Measurements from ENCODE around the gene PRKACG.
"Not testable (repeated sequence)": the region's sequence is repeated elsewhere in the genome, so short reads cannot be mapped to it uniquely, and the experiment has no call there.

The PRKACG gene

GRCh38 chr9:69014013-69014412, at the start of gene PRKACG:
Gene PRKACG, minus strand, starts transcription at chr9:69014113. Its CDS starts 21 bp downstream, at chr9:69014092.
- DNase-seq (ENCODE audit: low spot score) = no peak

DNA sequence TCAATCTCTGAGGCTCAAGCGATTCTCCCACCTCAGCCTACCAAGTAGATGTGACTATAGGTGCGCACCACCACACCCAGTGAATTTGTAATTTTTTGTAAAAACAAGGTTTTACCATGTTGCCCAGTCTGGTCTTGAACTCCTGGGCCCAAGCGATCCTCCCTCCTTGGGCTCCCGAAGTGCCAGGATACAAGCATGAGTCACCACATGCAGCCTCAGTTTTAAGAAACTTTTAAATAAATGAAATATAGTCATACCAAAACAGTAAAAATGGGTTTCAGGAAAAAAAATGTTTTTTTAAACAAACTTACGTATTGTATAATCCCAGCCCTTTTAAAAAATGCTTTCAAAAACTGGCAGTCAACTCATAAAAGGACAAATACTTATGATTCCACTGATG, 48.3 kb upstream of the PRKACG start:
- DNase-seq (ENCODE audit: low spot score) = no peak

GRCh38 chr9:69060766-69061165, 46.9 kb upstream of the PRKACG start:
- DNase-seq (ENCODE audit: low spot score) = no peak

GRCh38 chr9:69058101-69058500, 44.2 kb upstream of the PRKACG start:
- no peak for DNase-seq (ENCODE audit: low spot score)

- no peak for DNase-seq (ENCODE audit: low spot score)
Observed at GRCh38 chr9:69056191-69056815, 42.4 kb upstream of the PRKACG start.

- DNase-seq (ENCODE audit: low spot score) = no peak
Observed at GRCh38 chr9:69054989-69055388, 41.1 kb upstream of the PRKACG start.

DNA sequence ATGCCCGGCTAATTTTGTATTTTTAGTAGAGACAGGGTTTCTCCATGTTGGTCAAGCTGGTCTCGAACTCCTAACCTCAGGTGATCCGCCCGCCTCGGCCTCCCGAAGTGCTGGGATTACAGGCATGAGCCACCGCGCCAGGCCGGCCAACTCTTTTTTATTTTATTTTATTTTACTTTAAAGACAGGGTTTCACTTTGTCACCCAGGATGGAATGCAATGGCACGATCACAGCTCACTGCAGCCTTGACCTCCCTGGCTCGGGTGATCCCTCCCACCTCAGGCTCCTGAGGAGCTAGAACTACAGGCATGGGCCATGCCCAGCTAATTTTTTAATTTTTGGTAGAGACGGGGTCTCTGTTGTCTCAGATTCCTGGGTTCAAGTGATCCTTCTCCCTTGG, 37.0 kb upstream of the PRKACG start:
- DNase-seq (ENCODE audit: low spot score) = not testable (repeated sequence)

DNA sequence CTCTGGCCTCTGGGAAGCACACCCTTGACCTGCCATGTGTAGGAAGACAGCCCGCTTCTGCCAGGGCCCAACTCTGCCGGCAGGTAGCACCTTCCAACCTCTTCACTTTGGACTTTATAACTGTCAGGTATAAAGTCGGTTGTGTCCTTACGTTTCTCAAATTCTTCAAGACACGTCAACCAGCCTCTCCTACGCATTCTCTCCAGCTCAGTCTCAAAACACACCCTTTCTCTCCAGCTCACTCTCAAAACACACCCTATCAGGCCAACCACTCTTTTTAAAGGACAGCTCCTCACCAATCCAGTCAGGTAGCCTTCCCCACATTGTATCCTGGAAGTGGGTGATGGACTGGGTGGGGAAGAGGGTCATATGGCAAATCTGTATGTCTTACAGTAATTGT, 35.2 kb upstream of the PRKACG start:
- no peak for DNase-seq (ENCODE audit: low spot score)

DNA sequence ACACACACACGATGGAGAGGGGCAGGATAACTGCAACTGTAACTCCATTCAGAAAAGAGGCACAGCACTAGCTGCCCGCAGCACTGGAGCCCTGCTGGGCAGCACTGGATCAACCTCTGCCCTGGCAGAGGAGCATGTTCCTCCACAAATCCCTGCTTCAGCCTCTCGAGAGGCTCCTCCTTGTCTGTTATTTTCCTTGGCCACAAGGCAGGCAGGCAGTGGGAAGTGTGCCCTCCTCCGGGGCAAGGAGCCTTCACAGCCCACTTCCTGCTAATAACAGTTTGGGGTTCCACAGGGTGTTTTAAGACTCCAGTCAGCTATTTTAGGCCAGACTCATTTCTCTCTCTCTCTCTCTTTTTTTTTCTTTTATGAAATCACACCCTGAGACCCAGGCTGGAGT, 33.5 kb upstream of the PRKACG start:
- DNase-seq (ENCODE audit: low spot score) = no peak

GRCh38 chr9:69046723-69047122, 32.8 kb upstream of the PRKACG start:
- no peak for DNase-seq (ENCODE audit: low spot score)

DNA sequence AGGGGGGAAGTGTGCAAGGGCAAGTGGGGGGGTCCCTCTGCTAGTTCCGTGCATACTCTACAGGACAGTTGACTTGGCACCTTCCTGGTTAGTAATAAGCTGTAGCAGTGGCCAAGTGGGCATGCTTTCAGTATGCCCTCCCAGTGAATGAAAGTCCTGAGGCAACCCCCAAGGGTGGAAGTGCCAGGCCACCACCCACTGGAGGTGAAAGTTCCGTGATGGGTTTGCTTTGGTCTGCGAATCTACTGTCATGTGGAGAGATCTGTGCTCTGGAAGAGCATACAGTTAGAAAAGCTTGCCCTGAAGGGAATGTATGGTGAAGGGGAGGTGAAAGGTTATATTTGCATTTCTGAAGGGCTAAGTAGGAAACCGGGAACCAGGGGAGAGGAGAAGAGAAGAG, 31.9 kb upstream of the PRKACG start:
- no peak for DNase-seq (ENCODE audit: low spot score)

GRCh38 chr9:69044240-69045219, 30.6 kb upstream of the PRKACG start:
- no peak for DNase-seq (ENCODE audit: low spot score)

DNA sequence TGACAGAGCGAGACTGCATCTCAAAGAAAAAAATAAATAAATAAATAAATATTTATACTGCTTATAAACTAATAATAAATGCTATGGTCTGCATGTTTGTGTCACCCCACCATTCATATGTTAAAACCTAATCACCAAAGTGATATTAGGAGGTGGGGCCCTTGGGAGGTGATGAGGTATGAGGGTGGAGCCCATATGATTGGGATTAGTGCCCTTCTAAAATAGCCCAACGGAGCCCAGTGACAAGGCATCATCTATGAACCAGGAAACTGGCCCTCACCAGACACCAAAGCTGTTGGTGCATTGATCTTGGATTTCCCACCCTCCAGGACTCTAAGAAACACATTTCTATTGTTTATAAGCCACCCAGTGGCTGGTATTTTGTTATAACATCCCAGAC, 26.7 kb upstream of the PRKACG start:
- DNase-seq (ENCODE audit: low spot score) = no peak

DNA sequence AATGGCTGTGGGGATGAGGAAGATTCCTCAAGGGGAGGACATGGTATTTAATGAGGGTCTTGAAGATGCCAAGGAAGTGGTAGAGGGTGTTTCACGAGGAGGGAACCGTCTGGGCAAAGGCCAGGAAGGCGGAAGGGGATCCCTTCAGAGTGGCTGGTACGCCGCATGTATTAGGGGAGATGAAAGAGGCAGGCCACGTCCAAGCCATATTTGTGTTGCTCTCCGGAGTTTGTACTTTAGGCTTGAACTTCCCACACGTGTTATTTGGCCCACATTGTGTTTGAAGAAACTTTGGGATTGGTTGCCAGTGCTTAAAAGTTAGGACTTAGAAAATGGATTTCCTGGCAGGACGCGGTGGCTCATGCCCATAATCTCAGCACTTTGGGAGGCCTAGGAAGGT, 22.9 kb upstream of the PRKACG start:
- peak; percentile 30 for DNase-seq (ENCODE audit: low spot score)

GRCh38 chr9:69036309-69036708, 22.4 kb upstream of the PRKACG start:
- peak; percentile 61 for DNase-seq (ENCODE audit: low spot score)

GRCh38 chr9:69035438-69036308, 21.8 kb upstream of the PRKACG start, which contains the start of gene FXN:
Gene FXN, plus strand, starts transcription at chr9:69035752. Its CDS starts 31 bp downstream, at chr9:69035783.
- peak; percentile 77 for DNase-seq (ENCODE audit: low spot score)

GRCh38 chr9:69034071-69034470, 20.2 kb upstream of the PRKACG start:
- no peak for DNase-seq (ENCODE audit: low spot score)

GRCh38 chr9:69030851-69031645, 17.1 kb upstream of the PRKACG start:
- DNase-seq (ENCODE audit: low spot score) = peak; percentile 38

DNA sequence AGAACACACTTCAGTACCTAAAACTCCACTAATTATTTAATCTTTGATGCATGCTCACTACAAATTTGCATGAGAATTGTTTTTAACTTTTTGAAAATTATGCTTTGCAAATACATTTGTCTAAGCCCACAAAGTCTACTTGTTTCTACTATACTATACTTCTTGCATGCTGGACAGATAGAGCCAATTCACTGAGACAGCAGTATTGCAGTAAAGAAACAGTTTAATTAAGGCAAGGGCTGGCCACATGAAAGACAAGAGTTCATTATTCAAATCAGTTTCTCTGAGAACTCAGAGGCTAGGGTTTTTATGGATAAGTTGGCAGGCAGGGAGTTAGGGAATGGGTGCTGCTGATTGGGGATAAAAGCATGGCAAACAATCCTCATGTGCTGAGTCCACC, 15.6 kb upstream of the PRKACG start:
- DNase-seq (ENCODE audit: low spot score) = no peak

DNA sequence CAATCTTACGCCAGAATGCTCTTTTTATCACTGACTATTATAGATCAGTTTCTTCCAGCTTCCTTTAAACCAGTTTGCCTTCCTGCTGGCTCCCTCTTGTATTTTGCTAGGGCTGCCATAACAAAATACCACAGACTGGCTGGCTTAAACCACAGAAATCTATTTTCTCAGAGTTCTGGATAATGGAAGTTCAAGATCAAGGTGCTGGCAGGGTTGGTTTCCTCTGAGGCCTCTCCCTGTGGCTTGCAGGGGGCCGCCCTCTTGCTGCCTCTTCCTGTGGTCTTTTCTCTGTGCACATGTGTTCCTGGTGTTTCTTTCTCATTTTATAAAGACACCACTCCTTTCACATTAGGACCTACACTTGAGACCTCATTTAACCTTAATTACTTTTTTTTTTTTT, 14.8 kb upstream of the PRKACG start:
- DNase-seq (ENCODE audit: low spot score) = no peak

DNA sequence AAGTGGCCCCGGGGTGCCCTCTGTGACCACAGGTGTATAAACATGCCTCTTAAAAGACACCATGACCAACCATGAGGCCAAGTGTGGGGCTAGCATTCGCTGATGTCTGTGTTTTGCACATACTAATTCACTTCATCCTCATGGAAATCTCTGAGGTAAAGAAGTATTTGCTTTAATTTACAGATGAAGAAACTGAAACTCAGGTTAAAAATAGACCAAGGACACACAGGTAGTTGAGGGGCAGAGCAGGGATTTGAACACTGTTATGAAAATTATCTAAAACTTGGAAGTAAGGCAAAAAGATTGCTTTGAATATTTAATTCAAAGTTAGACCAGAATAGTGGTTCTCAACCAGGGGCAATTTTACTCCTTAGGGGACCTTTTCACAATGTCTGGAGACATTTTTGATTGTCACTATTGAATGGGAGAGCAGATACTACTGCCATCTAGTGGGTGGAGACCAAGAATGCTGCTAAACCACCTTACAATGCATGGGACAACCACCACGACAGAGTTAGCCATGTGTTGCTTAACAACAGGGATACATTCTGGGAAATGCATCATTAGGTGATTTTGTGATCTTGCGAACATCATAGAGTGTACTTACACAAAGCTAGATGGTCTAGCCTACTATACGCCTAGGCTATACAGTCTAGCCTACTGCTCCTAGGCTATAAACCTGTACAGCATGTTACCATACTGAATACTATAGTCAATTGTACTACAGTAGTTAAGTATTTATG, 13.6 kb upstream of the PRKACG start:
- DNase-seq (ENCODE audit: low spot score) = peak; percentile 75

Data from RKO (cell line).